22Rv1 (cell line): ENCODE measurements around the gene GCM1.

Experiments
- CTCF ChIP-seq: fragments of 450-650 bp; IDR thresholded peaks from 2 replicates; pipeline ENCODE4 v1.5.1; 2017; ENCODE audit warnings: mild to moderate bottlenecking
- ZFX ChIP-seq: fragments of 450-650 bp; IDR thresholded peaks from 2 replicates; pipeline ENCODE4 v1.6.1; 2017; ENCODE audit warnings: antibody characterized with exemption, borderline replicate concordance

GRCh38 chr6:53151676-53152075 is 3.0 kb upstream of the GCM1 start:
- peak; percentile 44 for TF ChIP-seq CTCF
- no peak for TF ChIP-seq ZFX
